GM19455 (cell line): ENCODE measurements around the gene ANKRD44.

ENCODE experiments used
- ATAC-seq: cut with Tn5 transposase; IDR thresholded peaks from one replicate; pipeline ENCODE4 v1.9.1; 2021; ENCODE audit not compliant: unreplicated experiment

Gene ANKRD44

DNA sequence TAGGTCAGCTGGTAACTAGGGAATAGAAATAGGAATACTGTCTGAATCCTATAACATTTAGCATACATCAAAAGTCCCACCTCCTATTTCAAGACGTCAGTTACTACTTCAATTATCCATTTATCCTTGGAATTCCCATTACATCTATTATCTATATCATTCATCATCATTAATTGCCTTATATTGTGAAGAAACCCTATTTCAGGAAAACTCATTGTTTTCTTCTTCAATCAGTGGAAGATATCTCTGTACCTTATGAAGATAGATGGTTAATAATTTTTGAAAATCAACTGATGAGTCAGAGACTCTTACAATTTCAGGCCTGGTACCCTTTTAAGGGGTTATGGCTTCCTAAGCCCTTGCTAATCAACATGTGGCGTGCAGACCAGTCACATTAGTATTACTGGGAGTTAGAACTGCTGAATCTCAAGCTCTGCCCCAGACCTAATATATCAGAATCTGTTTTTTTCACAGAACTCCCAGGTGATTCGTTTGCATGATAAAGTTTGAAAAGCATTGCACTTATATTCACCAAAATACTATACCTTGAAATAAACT is 314.7 kb downstream of the ANKRD44 start:
- no peak for ATAC-seq

DNA sequence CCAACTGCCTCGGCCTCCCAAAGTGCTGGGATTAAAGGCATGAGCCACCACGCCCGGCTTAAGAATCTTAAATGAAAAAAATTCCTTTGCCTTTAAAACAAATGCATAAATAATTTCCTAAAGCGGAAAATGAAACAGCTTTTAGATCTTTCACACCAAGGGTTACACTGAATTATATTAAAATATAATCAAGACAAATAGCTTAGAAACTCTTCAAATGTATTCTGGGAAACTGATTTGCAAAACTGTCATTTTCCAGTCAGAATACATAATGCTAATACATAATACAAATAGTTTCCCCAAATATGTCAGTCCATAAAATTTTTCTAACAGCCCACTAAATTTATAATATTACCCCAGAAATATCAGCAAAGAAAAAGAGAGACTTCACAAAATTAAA is 315.8 kb downstream of the ANKRD44 start:
- no peak for ATAC-seq

DNA sequence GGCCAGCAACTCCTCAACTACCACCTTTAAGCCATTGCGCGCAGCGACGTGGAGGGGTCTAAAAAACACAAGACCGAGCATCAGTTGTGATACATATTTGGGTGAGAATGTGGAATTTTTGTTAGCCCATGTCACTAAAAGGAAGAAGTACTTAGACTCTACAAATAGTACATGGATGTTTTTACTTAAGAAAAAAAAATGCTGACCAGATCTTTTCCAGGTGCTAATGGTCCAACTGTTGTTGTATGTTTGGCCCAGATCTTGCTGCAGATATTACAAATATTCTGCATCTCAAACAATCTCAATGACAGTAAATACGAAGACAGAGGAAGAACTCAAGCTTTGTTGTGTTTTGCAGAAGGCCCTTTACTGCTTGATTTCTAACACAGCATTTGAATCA is 317.0 kb downstream of the ANKRD44 start:
- no peak for ATAC-seq

DNA sequence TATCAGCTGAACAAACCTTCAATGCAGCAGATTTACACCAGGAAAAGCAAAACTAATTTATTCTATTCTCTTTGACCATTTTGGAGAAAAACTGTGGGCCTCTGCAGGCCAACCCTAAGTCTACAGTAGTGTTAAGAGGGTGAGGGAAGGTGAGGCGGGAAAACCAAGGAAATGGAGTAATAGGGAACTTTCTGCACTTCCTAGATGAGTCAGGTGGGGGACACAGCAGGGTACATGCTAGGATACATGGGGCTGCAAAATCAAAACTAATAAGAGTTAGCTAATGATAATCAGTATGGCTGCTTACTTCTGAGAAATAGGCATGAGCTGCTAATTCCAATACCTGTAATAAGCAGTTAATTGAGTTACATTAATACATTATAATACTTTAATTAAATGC is 318.1 kb downstream of the ANKRD44 start:
- ATAC-seq = no peak

DNA sequence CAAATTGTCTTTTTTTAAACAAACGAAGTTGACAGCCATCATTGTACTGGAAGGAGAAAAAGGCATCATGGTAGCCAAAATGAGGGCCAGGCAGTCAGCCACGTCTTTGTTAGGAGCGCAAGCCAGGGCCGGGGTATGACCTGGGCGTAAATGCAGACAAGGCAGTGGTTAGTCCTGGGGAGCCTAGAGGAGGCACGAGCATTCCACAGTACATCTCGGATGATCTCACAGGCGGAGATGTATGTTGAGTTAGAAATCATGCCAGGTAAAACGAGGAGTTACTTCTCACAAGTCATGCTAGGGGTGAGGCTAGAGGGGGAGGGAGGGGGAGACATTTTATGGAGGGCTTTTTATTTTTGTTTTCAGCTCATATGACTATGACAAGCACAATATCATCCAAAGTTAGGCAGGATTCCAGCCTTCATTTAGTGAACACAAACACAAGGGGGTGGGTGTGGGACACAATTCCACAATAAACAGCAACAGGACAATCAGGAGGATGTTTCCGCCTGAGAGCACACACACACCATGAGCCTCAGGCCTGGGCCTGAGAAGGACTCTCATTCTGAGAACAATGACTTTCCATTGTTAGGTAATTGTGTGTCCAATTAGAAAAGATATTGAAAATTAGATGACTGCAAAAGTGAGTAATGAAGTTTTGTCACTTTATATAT is 319.7 kb downstream of the ANKRD44 start:
- ATAC-seq = no peak

DNA sequence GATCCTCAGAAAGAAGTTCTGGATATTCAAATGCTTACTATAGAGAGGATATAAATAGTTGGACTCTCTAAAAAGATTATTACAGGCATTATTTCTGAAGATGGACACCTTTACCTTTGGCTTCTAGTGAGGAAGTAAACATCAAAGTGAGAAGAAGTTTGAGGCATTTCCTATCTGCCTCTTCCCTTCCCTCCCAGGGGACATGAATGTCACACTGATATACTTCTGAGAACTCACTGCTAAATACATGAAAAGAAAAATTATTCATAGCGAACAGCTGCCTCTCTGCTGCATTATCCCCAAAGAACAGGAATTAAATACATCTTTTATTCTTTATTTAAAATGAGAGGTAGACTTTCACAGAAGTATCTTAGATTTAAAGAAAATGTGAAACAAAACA is 320.5 kb downstream of the ANKRD44 start:
- no peak for ATAC-seq

DNA sequence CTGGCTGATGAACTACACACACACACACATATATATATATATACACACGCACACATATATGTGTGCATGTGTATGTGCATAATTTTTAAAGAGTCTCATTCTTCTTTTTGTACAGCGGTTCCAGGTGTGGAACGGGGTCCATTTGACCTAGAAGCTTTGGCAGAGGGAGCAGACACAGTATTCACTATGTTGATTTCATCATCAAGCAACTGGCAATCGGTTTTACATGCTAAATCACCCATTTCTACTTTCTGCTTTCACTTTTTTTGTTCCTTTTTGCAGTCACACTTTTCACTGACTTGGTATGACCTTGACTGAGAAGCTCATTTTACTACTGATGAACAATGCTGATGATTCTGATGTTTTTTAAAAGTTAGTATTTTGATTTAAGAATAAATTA is 321.1 kb downstream of the ANKRD44 start:
- ATAC-seq = no peak

DNA sequence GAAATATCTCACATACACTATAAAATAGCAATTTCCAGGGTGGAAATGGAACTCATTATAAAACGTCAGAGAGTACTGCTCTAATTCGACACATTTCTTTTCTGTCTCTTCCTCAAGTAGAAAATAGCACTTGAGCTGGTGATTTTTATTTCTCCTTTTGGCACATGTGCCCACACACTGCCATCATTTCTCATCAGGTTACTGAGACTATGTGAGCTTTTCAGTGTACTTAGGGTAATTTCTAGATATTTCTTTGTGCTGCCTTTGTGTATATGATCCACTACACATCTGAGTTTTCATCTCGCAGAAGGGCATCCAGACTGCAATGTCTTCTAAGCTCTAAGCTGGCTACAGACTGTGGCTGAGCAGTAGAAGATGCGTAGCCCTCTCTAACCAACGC is 321.9 kb downstream of the ANKRD44 start:
- ATAC-seq = no peak

DNA sequence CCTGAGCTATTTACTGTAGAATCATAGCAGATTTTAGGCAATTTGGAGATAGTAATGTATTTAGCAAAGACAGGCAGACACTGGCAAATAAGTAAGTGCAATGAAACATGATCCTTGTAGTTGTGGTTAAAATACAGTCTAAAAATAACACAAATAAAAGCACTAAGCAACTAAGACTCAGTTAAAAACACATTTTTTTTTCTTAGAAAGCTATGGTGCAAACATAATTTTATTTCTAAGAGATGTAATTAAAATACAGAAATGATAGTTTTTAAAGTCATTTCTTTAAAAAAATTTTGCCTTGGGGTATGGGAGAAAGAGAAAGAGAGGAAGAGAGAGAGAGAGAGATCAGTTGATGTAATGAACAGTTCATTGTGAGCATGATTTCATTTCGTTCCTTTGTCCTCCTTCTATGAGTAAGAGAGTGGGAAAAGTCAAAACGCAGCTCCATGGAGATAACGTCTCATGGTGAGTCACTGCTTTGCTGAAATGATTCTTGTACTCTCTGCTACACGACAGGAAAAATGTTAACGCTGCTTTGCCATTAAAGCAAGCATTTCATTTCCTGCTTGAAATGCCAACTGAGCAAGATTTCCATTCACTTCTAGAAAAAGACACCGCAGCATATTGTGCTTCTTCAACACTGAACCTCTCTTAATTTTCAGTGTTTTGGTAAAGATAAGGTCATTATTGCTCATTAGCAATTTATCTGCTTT is 322.8 kb downstream of the ANKRD44 start:
- ATAC-seq = no peak

DNA sequence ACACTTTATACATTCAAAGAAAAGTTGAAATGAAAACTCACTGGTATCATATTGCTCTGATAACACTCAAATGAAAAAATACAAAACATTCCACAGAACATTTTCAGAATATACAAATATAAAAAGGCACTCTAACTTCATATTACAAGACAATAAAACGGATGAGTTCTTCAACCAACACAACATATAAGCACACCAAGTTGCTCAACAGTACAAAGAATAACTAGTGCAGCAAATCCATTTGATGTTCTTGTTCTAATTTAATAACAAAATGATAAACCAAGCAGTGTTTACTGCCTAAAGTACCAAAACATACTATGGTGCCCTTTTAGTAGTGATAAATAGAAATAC is 323.3 kb downstream of the ANKRD44 start:
- ATAC-seq = no peak

DNA sequence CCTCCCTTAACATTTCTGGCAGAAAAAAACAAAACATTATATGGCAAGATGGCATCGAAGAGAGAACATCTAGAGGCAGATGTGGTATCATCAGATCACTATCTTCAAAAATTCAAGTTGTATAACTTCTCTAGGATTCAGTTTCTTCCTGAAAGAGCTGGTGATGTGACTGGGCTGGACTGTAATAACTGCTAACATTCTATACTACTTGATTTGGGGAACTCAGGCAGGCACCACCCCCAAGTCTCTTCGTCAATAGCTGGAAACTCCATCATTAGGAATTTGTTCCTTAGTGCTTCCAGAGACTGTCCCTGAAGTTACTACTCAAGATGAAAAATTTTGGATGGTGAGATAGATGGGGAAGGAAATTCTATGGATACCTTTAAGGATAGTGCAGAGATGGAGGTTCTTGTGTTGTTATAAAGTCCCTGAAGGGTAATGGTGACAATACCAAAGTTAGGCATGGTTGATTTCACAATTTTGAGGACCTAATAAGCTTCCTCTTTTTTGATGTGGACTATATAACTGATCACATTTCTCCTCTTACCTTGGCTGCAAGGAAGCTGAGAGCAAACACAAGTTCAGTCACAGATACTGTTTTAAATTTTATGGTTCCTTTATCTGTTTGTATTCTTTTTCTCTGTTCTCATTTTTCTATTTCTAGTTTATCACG is 324.9 kb downstream of the ANKRD44 start:
- no peak for ATAC-seq

DNA sequence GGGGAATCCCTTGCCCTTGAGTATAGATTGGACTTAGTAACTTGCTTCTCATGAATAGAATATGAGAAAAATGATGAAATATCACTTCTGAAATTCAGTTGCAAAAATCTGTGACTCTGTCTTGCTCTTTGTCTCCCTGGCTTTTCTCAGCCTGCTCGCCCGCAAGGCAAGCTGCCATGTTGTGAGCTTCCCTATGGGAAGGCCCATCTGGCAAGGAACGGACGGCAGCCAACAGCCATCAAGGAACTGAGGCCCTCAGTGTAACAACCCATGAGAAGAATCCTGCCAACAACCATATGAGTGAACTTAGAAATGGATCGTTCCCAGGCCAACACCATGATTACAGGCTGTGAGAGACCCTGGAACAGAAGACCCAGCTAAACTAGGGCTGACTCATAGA is 325.7 kb downstream of the ANKRD44 start:
- ATAC-seq = no peak

DNA sequence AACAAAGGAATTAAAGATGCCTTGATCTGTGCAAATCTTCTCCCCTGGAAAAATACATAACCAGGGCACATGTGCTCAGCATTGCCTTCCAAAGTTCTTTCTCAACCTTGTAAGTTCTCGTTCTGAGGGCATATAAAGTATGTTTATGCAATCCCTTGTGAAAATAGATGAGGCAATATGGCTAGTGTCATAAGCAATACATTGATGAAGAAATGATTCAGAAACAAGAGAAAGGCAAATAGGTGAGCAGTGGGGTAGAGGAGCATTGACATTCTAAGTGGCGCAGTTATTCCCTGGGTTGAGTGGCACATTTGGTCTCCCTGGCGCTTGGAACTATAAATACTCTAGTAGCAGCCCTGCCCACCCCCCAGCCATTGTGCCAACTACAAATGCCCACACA is 326.6 kb downstream of the ANKRD44 start:
- ATAC-seq = no peak

DNA sequence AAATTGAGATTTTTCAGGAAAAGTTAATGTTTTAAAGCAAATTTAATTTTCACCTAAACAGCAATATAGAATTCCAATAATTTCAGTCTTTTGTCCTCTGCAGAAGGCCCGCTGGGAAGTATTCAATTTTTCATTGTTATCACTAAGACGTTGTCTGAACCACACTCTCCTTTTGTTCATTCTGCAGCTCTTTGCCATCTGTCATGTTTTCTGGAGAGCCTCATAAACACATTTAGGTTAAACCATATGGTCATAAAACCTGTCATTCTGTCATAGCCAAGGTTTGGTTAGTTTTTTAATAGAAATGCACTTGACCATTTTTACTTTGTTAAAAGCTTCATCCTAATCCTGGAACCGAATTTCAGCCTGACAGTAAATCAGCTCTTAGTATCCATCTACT is 330.1 kb downstream of the ANKRD44 start:
- no peak for ATAC-seq

DNA sequence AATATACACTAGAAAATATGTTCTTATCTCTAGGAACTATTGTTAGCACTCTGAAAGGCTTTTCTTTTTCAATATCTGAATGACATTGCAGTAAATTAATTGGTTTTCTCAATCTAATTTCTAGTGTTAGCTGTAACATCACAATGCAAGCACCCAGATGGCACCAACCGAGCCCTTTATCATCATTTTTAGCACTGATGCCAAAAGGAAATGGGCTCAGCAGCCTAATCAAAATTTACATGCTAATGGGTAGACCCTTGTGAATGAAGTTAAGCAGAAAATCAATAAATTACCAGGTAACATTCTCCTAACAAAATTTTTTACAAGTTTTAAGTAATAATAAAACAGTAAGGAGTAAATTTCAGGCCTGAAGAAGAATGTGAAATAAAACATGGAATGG is 330.6 kb downstream of the ANKRD44 start:
- ATAC-seq = no peak

DNA sequence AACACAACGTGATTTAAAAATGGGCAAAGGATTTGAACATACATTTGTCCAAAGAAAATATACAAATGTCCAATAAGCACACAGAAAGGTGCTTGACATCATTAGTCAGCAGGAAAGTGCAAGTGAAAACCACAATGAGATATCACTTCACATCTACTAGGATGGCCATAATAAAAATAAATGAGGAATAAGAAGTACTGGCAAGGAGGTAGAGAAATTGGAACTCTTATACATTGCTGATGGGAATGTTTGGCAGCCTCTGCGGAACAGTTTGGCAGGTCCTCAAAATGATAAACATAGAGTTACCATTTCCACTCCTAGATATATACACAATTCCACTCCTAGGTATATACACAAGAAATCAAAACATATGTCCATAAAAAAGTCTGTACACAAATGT is 333.1 kb downstream of the ANKRD44 start:
- no peak for ATAC-seq

DNA sequence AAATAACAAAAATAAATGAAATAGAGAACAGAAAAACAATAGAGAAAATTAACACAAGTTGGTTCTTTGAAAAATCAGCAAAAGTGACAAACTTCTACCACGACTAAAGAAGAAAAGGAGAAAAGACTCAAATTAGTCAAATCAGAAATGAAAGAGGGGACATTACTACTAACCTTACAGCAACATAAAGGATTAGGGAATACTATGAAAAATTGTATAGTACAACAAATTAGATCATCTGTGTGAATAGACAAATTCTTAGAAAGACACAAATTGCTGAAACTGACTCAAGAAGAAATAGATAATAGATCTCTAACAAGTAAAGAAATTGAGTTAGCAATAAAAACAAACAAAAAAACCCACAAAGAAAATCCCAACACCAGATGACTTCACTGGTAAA is 335.6 kb downstream of the ANKRD44 start:
- no peak for ATAC-seq

DNA sequence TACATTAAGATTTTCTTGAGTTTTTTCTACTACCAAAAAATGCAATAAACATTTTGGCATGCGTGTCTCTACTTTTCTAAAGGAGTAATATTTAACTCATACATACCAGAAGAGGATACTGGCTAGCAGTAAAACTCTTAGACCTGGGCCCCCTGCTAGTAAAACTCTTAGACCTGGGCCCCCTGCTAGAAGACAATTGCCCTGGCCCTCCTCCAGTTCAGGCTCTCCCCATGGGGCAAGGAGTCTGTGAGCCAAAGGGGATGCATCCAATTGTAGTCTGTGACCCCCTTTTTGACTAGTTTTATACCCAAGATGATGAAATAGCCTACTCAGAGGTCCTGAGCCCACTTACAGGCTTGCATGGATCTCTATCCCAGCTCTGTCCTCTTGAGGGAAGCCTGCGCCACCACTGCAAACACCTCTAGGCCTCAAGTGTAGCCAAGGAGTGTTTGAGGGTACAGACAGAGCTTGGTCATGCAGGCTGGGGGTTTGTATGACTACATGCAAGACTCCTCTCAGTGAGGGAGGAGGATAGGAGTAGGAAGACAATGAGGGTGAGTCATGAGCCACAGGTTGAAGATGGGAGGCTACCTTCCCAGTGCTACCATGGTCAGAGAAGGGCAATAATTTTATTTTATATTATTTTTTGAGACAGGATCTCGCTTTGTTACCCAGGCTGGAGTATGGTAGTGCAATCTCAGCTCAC is 338.9 kb downstream of the ANKRD44 start:
- ATAC-seq = no peak

DNA sequence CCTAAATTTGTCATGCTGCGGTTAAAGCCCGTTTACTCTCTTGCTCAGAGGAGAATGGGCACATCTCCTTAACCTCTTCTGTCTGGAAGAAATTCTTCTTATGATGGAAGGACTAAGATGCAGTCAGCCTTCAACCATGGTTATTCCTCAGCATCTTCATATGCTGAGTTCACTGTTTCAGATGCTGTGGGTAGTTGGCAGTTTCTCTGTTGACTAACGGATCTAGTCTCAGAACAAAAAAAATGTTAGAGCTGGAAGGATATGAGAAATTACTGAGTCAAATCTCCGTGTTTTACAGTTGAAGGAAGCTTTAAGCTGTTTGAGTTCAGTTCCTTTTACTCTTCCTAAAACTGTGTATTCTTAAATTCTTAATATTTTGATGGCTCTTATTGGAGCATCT is 340.5 kb downstream of the ANKRD44 start:
- ATAC-seq = no peak

DNA sequence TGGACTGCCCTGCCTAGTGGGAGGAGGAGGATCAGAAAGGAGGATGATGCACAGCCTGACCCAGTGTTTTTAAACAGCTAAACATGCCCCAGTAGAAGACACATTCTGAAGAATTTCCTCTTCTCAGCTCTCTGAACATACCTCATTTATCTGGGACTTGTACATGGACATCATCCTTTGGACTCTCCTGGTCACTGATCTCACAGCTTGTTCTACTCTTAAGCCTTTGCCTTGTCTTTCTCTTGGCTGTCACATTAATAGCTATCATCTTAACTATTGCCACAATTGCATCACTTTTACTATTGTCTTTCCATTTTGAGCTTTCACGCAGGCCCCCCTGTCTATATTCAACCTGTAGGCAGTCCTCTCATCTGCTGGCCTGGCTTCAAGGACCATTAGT is 342.1 kb downstream of the ANKRD44 start:
- no peak for ATAC-seq

DNA sequence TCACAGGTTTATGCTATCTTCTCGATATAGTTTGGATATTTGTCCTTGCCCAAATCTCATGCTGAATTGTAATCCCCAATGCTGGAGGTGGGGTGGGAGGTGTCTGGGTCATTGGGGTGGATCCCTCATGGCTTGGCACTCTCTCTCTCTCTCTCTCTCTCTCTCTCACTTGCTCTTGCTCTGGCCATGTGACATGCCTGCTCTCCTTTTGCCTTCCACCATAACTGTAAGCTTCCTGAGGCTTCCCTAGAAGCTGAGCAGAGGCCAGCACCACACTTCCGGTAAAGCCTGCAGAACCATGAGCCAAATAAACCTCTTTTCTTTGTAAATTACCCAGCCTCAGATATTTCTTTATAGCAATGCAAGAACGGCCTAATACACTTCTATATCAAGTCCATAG is 342.8 kb downstream of the ANKRD44 start:
- ATAC-seq = no peak

DNA sequence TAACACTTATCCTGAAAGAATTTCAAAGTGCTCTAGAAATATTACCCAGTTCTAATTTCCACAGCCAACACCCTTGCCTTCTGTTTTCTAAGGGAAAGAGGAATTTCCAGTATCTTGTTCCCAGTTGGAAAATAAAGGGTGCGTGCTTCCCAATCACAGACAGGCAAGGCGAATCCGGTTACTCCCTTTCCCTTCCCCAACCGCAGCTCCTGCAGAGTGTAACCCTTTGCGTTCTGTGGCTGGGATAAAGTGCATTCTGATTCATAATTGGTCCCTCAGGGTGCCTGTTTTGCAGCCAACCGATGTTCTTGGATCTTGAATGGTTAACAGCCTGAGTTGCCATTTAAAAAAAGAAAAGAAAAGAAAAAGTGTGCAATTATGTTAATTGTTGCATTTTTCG is 343.5 kb downstream of the ANKRD44 start:
- ATAC-seq = no peak
